AG09309 (cell line): ENCODE measurements around the gene UST.

Experiments used
- DNase-seq: peaks from one replicate; pipeline ENCODE4 v3.0.0-alpha.2; 2010; ENCODE audit warnings: low read depth
- H3K4me3 ChIP-seq: 2 replicates; pipeline ENCODE4 v1.5.1; 2011; ENCODE audit warnings: mild to moderate bottlenecking, low read depth, low read length, moderate library complexity; ENCODE audit not compliant: control insufficient read depth
- CTCF ChIP-seq: IDR thresholded peaks from 2 replicates; pipeline ENCODE4 v1.5.1; 2011; ENCODE audit warnings: mild to moderate bottlenecking, low read depth, low read length, inconsistent platforms; ENCODE audit not compliant: insufficient read depth, control insufficient read depth; ENCODE audit errors: missing control alignments

The UST gene

GRCh38 chr6:148803979-148804378 is 57.1 kb downstream of the UST start:
- no peak overlapping the region for H3K4me3 ChIP-seq
- TF ChIP-seq CTCF = no peak
- no peak for DNase-seq

- no peak overlapping the region for H3K4me3 ChIP-seq
- no peak for DNase-seq
- no peak for TF ChIP-seq CTCF
Measured at GRCh38 chr6:148805777-148806176, 58.9 kb downstream of the UST start.

GRCh38 chr6:148807784-148808183 is 61.0 kb downstream of the UST start:
- DNase-seq = no peak
- no peak overlapping the region for H3K4me3 ChIP-seq
- TF ChIP-seq CTCF = no peak

- H3K4me3 ChIP-seq = no peak overlapping the region
- no peak for TF ChIP-seq CTCF
- DNase-seq = no peak
Measured at GRCh38 chr6:148808786-148809304, 62.0 kb downstream of the UST start.

GRCh38 chr6:148811459-148811858 is 64.6 kb downstream of the UST start:
- DNase-seq = no peak
- H3K4me3 ChIP-seq = no peak overlapping the region
- TF ChIP-seq CTCF = no peak

- no peak overlapping the region for H3K4me3 ChIP-seq
- TF ChIP-seq CTCF = no peak
- DNase-seq = no peak
Measured at GRCh38 chr6:148814082-148814790, 67.4 kb downstream of the UST start.

- H3K4me3 ChIP-seq = no peak overlapping the region
- no peak for TF ChIP-seq CTCF
- no peak for DNase-seq
Measured at GRCh38 chr6:148814869-148815268, 68.0 kb downstream of the UST start.
